Vein endothelial cell (primary cell): Measurements from ENCODE around the gene WWC1. TPM values are rescaled to one million over a fixed set of nuclear protein-coding genes. Genes with fewer than 3 reads are reported as not detected.

Experiments
- total RNA-seq: library from RNA; depleted of rRNA; stranded (reverse); fragments of >200 nt; gene quantifications from 2 replicates; pipeline ENCODE4 v1.2.3, GENCODE V29; 2012

Gene WWC1
- total RNA-seq = 0.48 TPM in 1 of 2 replicates, not detected in the other

GRCh38 chr5:168291342-168291963, at the start of gene WWC1:
TSS of gene WWC1 (plus strand) at chr5:168291645. CDS start at chr5:168292153, 508 bp downstream.

GRCh38 chr5:168486136-168486879, 194.9 kb downstream of the WWC1 start, which contains the start of gene RARS1:
TSS of gene RARS1 (plus strand) at chr5:168486471. CDS start at chr5:168486499, 28 bp downstream.

Other genes with a start within 250 kb of the WWC1 start
- gene RARS1, start 194.8 kb downstream of the WWC1 start, total RNA-seq = 167 and 178 TPM in 2 replicates
- gene FBLL1, start 237.7 kb downstream of the WWC1 start, total RNA-seq = 0.57 and 0.65 TPM in 2 replicates